Activated B cell treated with CpG ODN at 0.5 μM for 24 hours (primary cell): ENCODE measurements around the gene SAMD3. TPM values are rescaled to one million over a fixed set of nuclear protein-coding genes. Genes with fewer than 3 reads are reported as not detected.
"Not testable (repeated sequence)": the region's sequence is repeated elsewhere in the genome, so short reads cannot be mapped to it uniquely, and the experiment has no call there.

ENCODE experiments used
- ATAC-seq: fragments of 200-7000 bp; cut with Tn5 transposase; one replicate; pipeline ENCODE4 v1.10.0; 2021; ENCODE audit warnings: low read depth, mild to moderate bottlenecking, moderate library complexity
- CTCF ChIA-PET: fragments of 350-600 bp; sonication (Branson Sonifier 250); formaldehyde crosslinking; loops from one replicate; lab custom pipeline; 2021; ENCODE audit warnings: antibody characterized with exemption; lab: Charles Lee
- POLR2A ChIA-PET: fragments of 350-600 bp; sonication (Branson Sonifier 250); formaldehyde crosslinking; loops from one replicate; lab custom pipeline; 2021; ENCODE audit warnings: antibody characterized with exemption; lab: Charles Lee
- DNase-seq: peaks from one replicate; pipeline ENCODE4 v3.0.0; 2022
- H3K27ac Mint-ChIP-seq: one replicate; pipeline ENCODE4 v1.8.0; 2020; ENCODE audit warnings: mixed read lengths
- H3K27me3 Mint-ChIP-seq: one replicate; pipeline ENCODE4 v1.8.0; 2021; ENCODE audit warnings: mixed read lengths
- H3K36me3 Mint-ChIP-seq: one replicate; pipeline ENCODE4 v1.8.0; 2021; ENCODE audit warnings: low read depth, mixed read lengths
- H3K4me1 Mint-ChIP-seq: one replicate; pipeline ENCODE4 v1.8.0; 2021; ENCODE audit warnings: mixed read lengths
- H3K4me3 Mint-ChIP-seq: one replicate; pipeline ENCODE4 v1.8.0; 2020; ENCODE audit warnings: mild to moderate bottlenecking, mixed read lengths
- H3K9me3 Mint-ChIP-seq: one replicate; pipeline ENCODE4 v1.8.0; 2020; ENCODE audit warnings: mixed read lengths
- intact Hi-C: fragments of 100-400 bp; cut with micrococcal nuclease; formaldehyde crosslinking; loops from one replicate; pipeline ENCODE4 v1.15.1; 2024
- total RNA-seq: library from RNA; stranded (reverse); gene quantifications from 2 replicates; pipeline ENCODE4 v1.2.3, GENCODE V29; 2022
- TF ChIP-seq, protein P1 (sequence below): fragments of 200-600 bp; IDR thresholded peaks from one replicate; pipeline ENCODE4 v1.8.0; 2022; ENCODE audit warnings: antibody characterized with exemption, mild to moderate bottlenecking

Gene SAMD3
- total RNA-seq, 1 donor from 2014 or later, result not detected

DNA sequence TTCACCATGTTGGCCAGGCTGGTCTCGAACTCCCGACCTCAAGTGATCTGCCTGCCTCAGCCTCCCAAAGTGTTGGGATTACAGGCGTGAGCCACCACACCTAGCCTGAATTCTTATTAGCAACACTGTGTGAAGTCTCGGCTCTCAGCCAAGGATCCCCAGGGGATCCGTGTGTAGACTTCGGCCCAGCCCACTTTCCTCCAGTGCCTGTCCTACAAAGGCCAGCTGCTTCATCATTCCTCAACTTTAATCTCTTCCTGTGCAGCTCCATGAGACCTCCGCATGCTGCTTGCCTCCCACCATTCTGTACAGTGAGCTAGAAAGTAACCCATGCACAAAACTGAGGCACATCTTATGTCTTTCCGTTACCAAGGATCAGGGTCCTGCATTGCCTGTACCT lies 71.8 kb downstream of the SAMD3 start:
- ChIA-PET POLR2A (no interaction called here), CTCF (no interaction called here)
- Mint-ChIP-seq H3K36me3 (peaks cover 10% of the 10 kb centered on the region), H3K9me3 (peaks cover 3% of the 10 kb centered on the region), H3K4me1 (no peaks in the 10 kb centered on the region), H3K27ac (no peak overlapping the region), H3K27me3 (no peaks in the 10 kb centered on the region), H3K4me3 (no peak overlapping the region)
- DNase-seq, result no peak
- TF ChIP-seq, protein P1, sequence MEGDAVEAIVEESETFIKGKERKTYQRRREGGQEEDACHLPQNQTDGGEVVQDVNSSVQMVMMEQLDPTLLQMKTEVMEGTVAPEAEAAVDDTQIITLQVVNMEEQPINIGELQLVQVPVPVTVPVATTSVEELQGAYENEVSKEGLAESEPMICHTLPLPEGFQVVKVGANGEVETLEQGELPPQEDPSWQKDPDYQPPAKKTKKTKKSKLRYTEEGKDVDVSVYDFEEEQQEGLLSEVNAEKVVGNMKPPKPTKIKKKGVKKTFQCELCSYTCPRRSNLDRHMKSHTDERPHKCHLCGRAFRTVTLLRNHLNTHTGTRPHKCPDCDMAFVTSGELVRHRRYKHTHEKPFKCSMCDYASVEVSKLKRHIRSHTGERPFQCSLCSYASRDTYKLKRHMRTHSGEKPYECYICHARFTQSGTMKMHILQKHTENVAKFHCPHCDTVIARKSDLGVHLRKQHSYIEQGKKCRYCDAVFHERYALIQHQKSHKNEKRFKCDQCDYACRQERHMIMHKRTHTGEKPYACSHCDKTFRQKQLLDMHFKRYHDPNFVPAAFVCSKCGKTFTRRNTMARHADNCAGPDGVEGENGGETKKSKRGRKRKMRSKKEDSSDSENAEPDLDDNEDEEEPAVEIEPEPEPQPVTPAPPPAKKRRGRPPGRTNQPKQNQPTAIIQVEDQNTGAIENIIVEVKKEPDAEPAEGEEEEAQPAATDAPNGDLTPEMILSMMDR, result no peak
- intact Hi-C loops, result no loop called here
- ATAC-seq, result no peak

DNA sequence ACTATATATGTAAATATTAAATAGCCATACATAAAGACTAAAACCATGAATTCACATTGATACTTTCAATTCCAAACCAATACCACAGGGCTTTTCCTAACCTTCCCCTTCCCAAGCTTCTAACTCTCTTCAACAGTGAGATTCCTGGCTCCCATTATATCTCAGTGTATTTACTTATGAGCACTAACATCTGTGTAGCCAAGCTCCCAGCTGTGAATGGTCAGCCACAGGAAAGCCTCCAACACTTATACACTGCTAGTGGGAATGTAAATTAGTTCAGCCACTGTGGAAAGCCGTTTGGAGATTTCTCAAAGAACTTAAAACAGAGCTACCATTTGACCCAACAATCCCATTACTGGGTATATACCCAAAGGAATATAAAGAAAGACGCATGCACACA lies 73.7 kb downstream of the SAMD3 start:
- DNase-seq, H3K27ac Mint-ChIP-seq, H3K4me3 Mint-ChIP-seq, ATAC-seq, H3K4me1 Mint-ChIP-seq, CTCF ChIA-PET, H3K9me3 Mint-ChIP-seq, POLR2A ChIA-PET, H3K27me3 Mint-ChIP-seq: not testable (repeated sequence)
- H3K36me3 Mint-ChIP-seq, result peaks cover 19% of the 10 kb centered on the region
- intact Hi-C loops, result loop anchor here (5.0 kb wide), 1 partner anchor 42 kb away; no protein-coding TSS in a partner anchor

GRCh38 chr6:130148181-130148580 lies 74.6 kb downstream of the SAMD3 start:
- peaks cover 3% of the 10 kb centered on the region for H3K9me3 Mint-ChIP-seq
- POLR2A ChIA-PET, result no interaction called here
- ATAC-seq (peak; percentile 45), DNase-seq (no peak)
- H3K4me1 Mint-ChIP-seq, result no peaks in the 10 kb centered on the region
- H3K36me3 Mint-ChIP-seq, result peaks cover 28% of the 10 kb centered on the region
- no peaks in the 10 kb centered on the region for H3K27me3 Mint-ChIP-seq
- no peak overlapping the region for H3K4me3 Mint-ChIP-seq
- H3K27ac Mint-ChIP-seq, result no peak overlapping the region
- TF ChIP-seq, protein P1, result no peak
- CTCF ChIA-PET, result no interaction called here
- intact Hi-C loops, result loop anchor here (5.0 kb wide), 1 partner anchor 41 kb away; no protein-coding TSS in a partner anchor

- Mint-ChIP-seq H3K4me3 (no peak overlapping the region), H3K4me1 (no peaks in the 10 kb centered on the region), H3K27ac (no peak overlapping the region), H3K9me3 (peaks cover 3% of the 10 kb centered on the region), H3K36me3 (peaks cover 38% of the 10 kb centered on the region), H3K27me3 (no peaks in the 10 kb centered on the region)
- POLR2A ChIA-PET, result no interaction called here
- no peak for ATAC-seq
- CTCF ChIA-PET, result no interaction called here
- TF ChIP-seq, protein P1, result no peak
- no peak for DNase-seq
- intact Hi-C loops, result loop anchor here (5.0 kb wide), 1 partner anchor 40 kb away; no protein-coding TSS in a partner anchor
These were observed 75.6 kb downstream of the SAMD3 start for GRCh38 chr6:130147111-130147510.

DNA sequence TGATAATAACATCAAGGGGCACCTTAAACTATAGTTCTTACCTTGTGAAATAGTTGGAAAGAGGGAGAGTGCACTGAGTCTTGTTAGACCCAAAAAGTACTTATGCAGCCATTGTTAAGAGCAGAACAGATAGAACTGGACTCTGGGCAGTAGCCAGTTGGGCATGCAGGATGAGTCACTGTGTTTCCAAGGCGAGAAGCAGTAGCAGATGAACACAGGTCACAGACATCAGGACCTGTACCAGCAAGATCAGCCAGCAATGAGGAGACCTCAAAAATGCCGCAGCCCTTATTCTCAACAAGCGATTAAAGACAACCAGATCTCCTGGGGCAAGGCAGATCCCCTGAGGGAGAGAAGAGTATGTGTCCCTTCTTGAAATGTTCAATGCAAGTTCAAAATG lies 79.0 kb downstream of the SAMD3 start:
- ATAC-seq (no peak), DNase-seq (no peak)
- Mint-ChIP-seq H3K9me3 (peaks cover 3% of the 10 kb centered on the region), H3K36me3 (peaks cover 65% of the 10 kb centered on the region), H3K27ac (no peak overlapping the region), H3K4me3 (no peak overlapping the region), H3K27me3 (no peaks in the 10 kb centered on the region), H3K4me1 (no peaks in the 10 kb centered on the region)
- intact Hi-C loops, result no loop called here
- ChIA-PET CTCF (interaction anchor here (1.0 kb wide), 1 partner anchor 18 kb away, joined by 3 read pairs; no protein-coding TSS in a partner anchor), POLR2A (no interaction called here)
- TF ChIP-seq, protein P1, result no peak

DNA sequence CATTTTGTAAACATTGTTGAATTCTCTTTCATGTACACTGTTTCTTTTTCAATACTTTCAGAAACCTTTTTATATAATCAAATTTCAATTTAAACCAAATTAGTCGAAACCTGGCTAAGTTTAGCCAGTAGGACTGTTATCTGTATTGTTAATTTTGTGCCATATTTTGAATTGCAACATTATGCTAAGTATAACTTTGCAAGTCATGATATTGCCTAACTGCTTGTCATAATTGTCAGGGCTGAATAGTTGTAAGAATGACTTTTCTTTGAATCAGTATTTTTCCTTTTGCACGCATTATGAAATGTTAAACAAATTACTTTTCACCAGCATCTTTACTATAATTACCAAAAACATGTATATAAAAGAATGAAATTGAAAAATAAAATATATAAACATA lies 82.7 kb downstream of the SAMD3 start:
- no peaks in the 10 kb centered on the region for H3K9me3 Mint-ChIP-seq
- no peak overlapping the region for H3K4me3 Mint-ChIP-seq
- peaks cover 85% of the 10 kb centered on the region for H3K36me3 Mint-ChIP-seq
- ChIA-PET CTCF (no interaction called here), POLR2A (no interaction called here)
- H3K27me3 Mint-ChIP-seq, result no peaks in the 10 kb centered on the region
- intact Hi-C loops, result no loop called here
- DNase-seq, result no peak
- no peak for ATAC-seq
- TF ChIP-seq, protein P1, result no peak
- H3K4me1 Mint-ChIP-seq, result no peaks in the 10 kb centered on the region
- no peak overlapping the region for H3K27ac Mint-ChIP-seq
